Measurements from ENCODE around the gene DUSP1. TPM values are rescaled to one million over a fixed set of nuclear protein-coding genes. Genes with fewer than 3 reads are reported as not detected.

The DUSP1 gene
- total RNA-seq, 1 donor from 2014 or later: 150 TPM

- Mint-ChIP-seq H3K36me3 (ENCODE audit: low read depth) (no peaks in the 10 kb centered on the region), H3K4me1 (ENCODE audit: low read depth) (peaks cover 62% of the 10 kb centered on the region), H3K4me3 (ENCODE audit: unreplicated experiment) (no peak overlapping the region), H3K9me3 (ENCODE audit: low read depth) (no peaks in the 10 kb centered on the region), H3K27ac (ENCODE audit: unreplicated experiment) (no peak overlapping the region), H3K27me3 (ENCODE audit: low read depth) (no peaks in the 10 kb centered on the region)
- DNase-seq (ENCODE audit: low spot score): no peak
- TF ChIP-seq, protein P1, sequence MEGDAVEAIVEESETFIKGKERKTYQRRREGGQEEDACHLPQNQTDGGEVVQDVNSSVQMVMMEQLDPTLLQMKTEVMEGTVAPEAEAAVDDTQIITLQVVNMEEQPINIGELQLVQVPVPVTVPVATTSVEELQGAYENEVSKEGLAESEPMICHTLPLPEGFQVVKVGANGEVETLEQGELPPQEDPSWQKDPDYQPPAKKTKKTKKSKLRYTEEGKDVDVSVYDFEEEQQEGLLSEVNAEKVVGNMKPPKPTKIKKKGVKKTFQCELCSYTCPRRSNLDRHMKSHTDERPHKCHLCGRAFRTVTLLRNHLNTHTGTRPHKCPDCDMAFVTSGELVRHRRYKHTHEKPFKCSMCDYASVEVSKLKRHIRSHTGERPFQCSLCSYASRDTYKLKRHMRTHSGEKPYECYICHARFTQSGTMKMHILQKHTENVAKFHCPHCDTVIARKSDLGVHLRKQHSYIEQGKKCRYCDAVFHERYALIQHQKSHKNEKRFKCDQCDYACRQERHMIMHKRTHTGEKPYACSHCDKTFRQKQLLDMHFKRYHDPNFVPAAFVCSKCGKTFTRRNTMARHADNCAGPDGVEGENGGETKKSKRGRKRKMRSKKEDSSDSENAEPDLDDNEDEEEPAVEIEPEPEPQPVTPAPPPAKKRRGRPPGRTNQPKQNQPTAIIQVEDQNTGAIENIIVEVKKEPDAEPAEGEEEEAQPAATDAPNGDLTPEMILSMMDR (IDR thresholded peaks at IDR 0.05): no peak
Observed at GRCh38 chr5:172791726-172792445, 20.9 kb upstream of the DUSP1 start.

DNA sequence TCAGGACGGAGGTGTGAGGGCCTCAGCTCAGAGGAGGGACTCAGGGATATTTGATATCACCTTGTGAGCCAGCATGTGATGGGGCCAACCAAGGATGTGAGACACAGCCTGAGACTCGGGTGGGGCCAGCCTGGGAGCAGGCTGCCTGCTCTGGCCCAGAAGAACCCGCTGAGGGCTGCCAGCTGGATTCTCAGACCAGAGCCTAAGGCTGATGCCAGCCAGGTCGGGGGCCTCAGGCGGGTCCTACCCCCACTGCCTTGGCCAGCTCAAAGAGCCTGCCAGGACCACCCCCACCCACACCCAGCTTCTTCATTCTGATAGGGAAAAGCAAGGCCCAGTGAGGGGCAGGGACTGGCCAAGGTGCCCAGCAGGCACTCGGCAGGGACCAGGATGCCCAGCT lies 20.3 kb upstream of the DUSP1 start:
- TF ChIP-seq, protein P1 (IDR thresholded peaks at IDR 0.05): no peak
- no peaks in the 10 kb centered on the region for H3K36me3 Mint-ChIP-seq (ENCODE audit: low read depth)
- no peak for DNase-seq (ENCODE audit: low spot score)
- H3K27ac Mint-ChIP-seq (ENCODE audit: unreplicated experiment): peak overlapping the region; percentile 41
- no peaks in the 10 kb centered on the region for H3K9me3 Mint-ChIP-seq (ENCODE audit: low read depth)
- no peak overlapping the region for H3K4me3 Mint-ChIP-seq (ENCODE audit: unreplicated experiment)
- no peaks in the 10 kb centered on the region for H3K27me3 Mint-ChIP-seq (ENCODE audit: low read depth)
- H3K4me1 Mint-ChIP-seq (ENCODE audit: low read depth): peaks cover 58% of the 10 kb centered on the region

GRCh38 chr5:172790496-172790889 lies 19.5 kb upstream of the DUSP1 start:
- Mint-ChIP-seq H3K4me1 (ENCODE audit: low read depth) (peaks cover 54% of the 10 kb centered on the region), H3K36me3 (ENCODE audit: low read depth) (no peaks in the 10 kb centered on the region), H3K4me3 (ENCODE audit: unreplicated experiment) (no peak overlapping the region), H3K27ac (ENCODE audit: unreplicated experiment) (no peak overlapping the region), H3K27me3 (ENCODE audit: low read depth) (no peaks in the 10 kb centered on the region), H3K9me3 (ENCODE audit: low read depth) (no peaks in the 10 kb centered on the region)
- TF ChIP-seq, protein P1 (IDR thresholded peaks at IDR 0.05): no peak
- DNase-seq (ENCODE audit: low spot score): no peak

DNA sequence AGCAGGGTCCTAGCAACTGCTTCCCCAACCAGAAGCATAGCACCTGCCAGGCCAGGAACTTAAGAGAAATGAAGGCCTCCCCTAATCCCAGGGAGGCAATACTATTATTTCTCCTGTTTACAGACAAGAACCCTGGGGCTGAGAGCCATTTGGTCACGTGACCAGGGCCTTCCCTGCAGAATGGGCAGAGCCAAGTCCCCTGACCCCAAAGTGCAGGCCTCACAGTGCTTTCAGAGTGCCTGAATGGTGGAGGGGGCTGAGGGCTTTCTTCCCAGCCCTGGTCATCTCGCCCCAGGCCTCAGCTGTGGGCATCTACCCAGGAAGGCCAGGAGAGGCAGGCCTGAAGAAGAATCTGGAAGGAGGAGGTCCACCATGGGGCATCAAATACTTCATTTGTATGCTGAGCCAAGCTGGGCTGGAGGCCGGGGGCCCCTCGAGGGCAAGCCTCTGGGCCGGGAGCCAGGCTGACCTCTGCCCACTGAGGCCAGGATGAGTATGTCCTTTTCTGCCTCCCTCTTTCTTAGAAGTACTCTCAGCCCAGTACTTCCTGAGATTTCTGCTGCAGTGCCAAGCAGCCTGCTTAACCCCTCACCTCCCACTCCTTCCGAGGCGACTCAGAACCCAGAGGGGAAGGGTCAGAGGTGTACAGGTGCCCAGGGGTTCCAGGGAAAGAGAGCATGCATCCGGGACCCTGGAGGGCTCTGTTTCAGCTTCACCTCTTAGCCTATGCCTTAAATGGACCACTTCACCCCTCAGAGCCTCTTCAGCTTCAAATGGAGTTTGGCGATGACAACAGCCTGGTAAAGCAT lies 18.9 kb upstream of the DUSP1 start:
- H3K27me3 Mint-ChIP-seq (ENCODE audit: low read depth): no peaks in the 10 kb centered on the region
- H3K4me1 Mint-ChIP-seq (ENCODE audit: low read depth): peaks cover 48% of the 10 kb centered on the region

More for the DNA sequence above, 18.9 kb upstream of the DUSP1 start:
- peak overlapping the region; percentile 51 for H3K27ac Mint-ChIP-seq (ENCODE audit: unreplicated experiment)
- TF ChIP-seq, protein P1 (IDR thresholded peaks at IDR 0.05): no peak
- no peaks in the 10 kb centered on the region for H3K9me3 Mint-ChIP-seq (ENCODE audit: low read depth)
- DNase-seq (ENCODE audit: low spot score): no peak
- no peak overlapping the region for H3K4me3 Mint-ChIP-seq (ENCODE audit: unreplicated experiment)
- H3K36me3 Mint-ChIP-seq (ENCODE audit: low read depth): no peaks in the 10 kb centered on the region
